Skeletal muscle cell (primary cell): ENCODE results near the gene CDH13.
A peak's percentile ranks its signal among the peaks of the same experiment; 100 is the strongest.

Source experiments
- DNase-seq: peaks from one replicate; pipeline ENCODE4 v3.0.0-alpha.2; 2010; ENCODE audit warnings: low read depth
- H3K4me3 ChIP-seq: 2 replicates; pipeline ENCODE4 v1.5.1; 2011; ENCODE audit warnings: low read depth, mild to moderate bottlenecking, control low read depth, low read length, moderate library complexity

Gene CDH13

DNA sequence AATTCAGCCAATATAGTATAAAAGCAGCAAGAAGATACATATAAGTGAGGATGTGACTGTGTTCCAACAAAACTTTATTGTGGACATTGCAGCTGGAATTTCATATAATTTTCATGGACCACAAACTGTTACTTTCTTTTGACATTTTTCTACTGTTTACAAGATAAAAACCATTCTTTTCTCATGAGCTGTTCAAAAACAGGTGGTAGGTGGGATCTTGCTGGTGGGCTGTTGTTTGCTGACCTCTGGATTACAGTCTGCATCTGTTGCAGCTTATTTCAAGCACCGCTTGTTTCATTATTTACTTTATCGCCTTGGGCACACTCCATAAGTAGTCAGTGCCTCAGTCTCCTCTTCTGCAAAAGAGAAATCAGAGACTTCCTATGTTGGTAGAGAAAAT, 99.5 kb downstream of the CDH13 start:
- DNase-seq, result no peak

DNA sequence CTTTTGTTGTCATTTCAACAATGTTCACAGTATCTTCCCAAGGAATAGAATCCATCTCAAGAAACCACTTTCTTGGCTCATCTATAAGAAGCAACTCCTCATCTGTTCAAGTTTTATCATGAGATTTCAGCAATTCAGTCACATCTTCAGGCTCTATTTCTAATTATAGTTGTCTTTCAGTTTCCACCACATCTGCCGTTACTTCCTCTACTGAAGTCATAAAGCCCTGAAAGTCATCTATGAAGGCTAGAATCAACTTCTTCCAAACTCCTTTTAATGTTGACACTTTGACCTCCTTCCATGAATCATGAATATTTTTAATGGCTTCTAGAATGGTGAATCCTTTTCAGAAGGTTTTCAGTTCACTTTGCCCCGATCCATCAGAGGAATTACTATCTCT, 102.1 kb downstream of the CDH13 start:
- H3K4me3 ChIP-seq, result no peak overlapping the region
- DNase-seq, result no peak

More for the DNA sequence above, 99.5 kb downstream of the CDH13 start:
- no peak overlapping the region for H3K4me3 ChIP-seq

DNA sequence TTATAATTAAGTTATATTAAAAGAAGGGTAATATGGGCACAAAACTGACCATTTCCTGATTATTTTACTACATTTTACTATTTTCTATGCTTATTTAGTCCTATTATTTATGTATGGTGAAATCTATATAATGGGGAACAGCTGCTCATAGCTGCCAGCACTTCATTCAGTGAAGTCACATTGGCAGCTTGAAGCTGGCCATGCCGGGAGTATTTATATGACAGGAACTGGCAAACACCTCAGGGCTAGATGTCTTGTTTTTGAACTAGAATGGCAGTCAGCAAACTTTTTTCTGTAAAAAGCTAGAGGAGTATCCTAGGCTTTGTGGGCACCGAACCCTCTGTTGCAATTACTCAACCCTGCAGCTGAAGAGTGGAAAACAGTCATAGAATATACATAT, 104.1 kb downstream of the CDH13 start:
- DNase-seq, result no peak
- H3K4me3 ChIP-seq, result no peak overlapping the region

DNA sequence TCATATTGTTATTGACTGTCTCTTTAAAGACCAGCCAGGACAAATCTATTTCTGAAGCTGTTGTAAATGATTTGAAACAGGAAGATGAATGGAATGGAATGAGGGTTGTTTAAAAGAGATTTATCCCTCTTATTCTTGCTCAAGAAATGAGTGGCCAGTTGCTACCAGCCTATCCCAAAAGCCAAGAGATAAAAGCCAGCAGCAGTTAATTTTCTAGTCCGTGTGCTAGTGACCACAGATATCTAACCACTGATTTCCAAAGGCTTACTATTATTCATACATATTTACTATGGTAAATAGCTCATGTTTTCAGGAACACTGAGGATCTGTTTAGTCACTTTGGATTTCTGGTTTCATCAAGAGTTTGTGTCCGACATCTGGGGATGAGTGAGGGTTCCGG, 105.7 kb downstream of the CDH13 start:
- no peak overlapping the region for H3K4me3 ChIP-seq
- no peak for DNase-seq

DNA sequence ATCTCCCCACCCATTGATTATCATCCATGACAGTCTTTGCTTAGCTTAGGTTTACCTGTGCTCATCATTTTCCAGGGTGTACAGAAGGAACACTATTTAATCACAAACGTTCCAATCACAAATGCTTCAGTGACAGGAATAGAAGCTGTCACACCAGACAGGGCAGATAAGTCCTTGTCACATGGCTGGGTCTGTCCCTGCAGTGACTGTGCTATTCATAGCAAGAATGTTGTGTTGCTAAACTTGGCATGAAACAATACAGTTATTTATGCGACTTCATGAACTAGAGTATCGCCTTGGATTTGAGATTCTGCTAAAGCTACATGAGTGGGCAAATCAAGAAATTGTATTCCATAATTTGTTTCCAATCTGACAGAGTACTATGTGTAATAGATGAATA, 108.4 kb downstream of the CDH13 start:
- no peak overlapping the region for H3K4me3 ChIP-seq
- DNase-seq, result no peak

DNA sequence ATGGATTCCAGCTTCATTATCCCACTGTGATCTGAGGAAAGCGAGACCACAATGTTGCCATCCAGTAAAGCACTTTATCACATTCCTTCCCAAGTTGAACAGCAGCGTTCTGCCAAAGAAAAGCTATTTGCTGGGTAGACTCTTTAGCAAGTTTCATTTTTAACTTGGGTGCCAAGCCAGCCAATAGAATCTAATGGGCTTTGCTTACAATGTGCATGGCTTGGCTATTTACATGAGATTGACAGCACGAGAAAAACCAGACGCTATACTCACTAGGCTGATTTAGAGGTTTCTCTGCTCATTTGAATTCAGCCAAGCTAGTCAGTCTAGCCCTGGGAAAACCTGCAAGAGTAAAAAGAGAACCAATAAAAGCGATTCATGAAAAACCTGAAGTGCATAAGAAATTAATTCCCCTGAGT, 108.9 kb downstream of the CDH13 start:
- no peak for DNase-seq
- no peak overlapping the region for H3K4me3 ChIP-seq

DNA sequence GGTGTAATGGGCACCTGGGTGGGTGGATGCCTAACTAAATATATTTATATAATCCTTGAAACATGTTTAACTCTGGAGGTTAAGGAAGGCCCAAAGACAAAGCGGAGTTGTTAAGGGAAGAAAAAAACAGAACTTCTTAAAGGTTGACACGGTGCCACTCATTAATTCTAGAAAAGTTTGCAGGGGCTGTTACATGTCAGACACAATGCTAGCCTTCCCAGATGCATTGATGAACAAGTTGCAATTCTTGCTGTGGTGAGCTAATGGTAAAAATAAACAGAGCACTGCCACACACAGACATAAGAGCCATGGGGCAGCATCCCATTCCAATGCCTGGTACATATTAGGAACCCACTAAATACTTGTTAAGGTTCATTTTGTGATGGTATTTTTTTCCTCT, 109.5 kb downstream of the CDH13 start:
- no peak overlapping the region for H3K4me3 ChIP-seq
- no peak for DNase-seq

DNA sequence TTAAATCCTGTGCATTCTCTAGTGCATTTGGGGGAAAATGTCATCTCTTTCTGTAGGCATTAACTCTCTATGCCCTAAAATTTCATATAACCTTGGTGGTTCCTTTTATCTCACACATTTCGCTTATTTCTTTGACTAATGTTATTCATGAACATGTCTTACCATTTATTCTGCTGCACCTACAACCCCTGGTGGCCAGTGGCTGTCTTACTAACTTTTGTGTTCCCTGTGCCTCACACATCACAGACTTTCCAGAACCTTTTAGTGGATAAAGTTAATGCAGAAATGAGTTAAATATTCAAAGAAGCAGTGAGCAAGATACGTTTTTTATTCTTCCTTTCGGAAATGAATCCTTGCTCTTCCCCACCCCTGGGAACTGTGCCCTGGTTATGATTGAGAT, 111.9 kb downstream of the CDH13 start:
- no peak for DNase-seq
- H3K4me3 ChIP-seq, result no peak overlapping the region

DNA sequence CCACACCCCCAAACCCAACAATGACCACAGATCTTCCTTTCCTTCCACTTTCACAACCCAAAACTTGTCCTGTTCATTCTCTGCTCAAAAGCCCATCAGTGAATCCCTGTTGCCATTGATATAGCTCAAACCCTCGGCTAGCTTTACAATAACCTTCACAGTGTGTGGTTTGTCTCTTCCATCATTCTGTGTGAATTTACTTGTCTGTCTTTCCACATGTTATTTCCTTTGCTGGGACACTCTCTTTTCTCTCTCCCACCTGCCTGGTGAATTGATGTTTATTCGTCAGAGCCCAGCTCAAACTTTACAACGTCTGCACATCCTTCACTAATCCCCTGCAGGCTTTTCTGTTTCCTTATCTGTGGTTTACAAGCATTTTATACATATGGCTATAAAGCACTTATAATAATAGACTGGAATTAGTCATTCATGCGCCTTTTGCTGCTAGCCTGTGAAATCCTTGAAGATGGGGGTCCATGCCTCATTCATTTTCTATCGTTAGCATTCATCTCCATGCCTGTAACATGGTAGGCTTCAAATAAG, 114.4 kb downstream of the CDH13 start:
- no peak overlapping the region for H3K4me3 ChIP-seq
- no peak for DNase-seq

DNA sequence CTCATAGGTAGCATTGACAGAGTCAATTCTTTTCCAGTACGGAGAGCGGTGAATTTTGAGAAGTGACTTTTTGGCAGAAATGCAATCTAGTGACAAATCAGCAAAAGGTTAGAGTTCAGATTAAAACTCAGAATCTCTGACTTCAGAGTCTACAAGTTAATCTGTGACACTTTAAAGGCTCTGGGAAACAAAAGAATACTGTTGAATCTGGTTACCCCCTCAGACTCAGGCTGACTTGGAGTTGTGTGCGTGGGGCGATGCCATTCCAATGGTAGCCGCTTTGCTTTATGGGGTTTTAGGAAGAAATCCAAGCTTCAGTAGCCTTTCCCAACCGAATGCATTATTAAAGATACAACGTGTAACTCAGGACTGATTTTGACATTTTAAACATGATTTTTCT, 118.2 kb downstream of the CDH13 start:
- no peak for DNase-seq
- H3K4me3 ChIP-seq, result no peak overlapping the region

DNA sequence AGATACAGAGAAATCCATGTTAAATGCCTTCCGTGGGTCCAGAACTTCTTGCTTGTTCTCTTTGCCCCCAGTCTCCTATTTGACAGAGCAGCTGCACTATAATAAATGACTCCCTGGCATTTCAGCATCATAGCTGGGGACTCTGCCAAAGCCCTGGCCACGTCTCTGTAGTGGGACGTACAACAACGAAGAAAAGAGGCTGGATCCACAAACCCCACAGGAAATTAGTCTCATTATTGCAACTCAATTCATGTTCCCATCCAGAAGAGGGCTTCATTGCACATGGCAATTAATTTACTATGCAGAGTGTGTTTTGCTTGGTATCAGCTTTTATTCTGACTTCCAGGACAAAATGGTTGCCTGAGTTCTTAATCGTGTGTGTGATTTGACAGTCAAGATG, 121.3 kb downstream of the CDH13 start:
- H3K4me3 ChIP-seq, result no peak overlapping the region
- peak; percentile 47 for DNase-seq

DNA sequence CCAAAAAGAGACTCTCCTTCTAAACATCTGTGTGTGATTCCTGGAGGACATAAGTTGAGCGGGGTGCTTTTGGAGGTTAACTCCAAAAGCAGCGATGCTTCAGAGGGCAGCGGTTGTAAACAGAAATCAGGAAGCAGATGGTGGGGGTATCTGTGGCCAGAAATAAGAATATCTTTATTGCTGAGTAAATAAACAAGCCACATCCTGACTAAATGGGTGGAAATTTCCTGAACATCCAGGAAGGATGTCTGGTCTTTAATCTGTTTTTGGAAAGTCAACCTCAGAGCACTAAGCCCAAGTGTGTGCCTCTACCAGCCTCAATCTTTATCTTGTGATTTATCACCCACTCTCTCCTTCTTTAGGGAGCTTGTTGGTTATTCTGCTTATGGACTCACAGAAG, 123.3 kb downstream of the CDH13 start:
- H3K4me3 ChIP-seq, result no peak overlapping the region
- no peak for DNase-seq

DNA sequence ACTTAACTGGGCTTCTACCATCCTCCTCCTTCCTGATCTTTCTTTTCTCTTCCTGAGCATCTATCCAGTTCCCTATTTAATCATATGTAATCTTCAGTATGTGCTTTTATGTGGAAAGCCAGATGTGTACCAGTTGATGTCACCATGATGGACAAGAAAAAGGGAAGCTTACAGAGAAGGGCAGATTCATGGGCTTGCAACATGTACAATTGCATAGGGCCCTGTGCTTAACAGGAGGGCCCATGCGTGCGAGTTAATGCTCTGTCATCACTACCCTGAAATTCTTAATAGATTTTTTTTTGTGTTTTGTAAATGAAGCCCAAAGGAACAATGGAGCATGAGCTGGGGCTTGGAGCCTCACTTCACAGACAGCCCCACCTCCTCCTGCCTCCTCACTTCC, 124.3 kb downstream of the CDH13 start:
- H3K4me3 ChIP-seq, result no peak overlapping the region
- no peak for DNase-seq

DNA sequence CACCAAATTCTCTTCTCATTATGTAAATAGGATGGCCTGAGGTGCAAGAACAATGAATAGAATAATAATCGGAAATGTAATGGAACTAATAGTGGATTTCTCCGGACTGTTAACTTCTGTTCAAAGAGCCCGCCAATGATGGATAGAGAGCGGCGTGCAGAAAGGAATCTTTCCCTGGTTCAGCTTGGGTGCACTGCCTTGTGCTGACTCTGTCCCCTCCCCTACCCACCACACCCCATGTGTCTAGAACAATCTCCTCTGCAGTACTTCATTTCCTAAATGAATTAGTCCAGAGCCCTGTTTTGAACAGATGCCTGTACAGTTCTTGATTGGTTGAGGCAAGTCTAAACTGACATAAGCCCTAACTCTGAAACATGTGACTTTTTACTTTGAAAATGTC, 125.4 kb downstream of the CDH13 start:
- no peak overlapping the region for H3K4me3 ChIP-seq
- no peak for DNase-seq

DNA sequence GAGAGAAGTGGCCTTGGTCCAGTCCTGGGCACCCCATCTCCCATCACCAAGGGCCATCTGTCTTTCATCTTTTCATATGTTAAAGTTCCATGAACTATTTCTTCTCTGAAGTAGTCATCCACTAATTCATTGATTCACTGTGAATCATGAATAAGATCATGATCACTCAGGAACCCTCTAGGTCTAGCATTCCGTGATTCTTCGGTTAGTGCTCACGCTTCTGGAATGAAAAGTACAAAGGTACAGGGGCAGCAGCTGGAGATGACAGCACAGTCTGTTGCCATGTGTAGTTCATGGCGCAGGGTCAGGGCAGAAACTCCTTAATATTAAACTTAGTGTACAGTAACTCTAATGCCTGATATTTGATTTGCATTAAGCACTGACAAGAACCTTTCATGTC, 127.1 kb downstream of the CDH13 start:
- no peak overlapping the region for H3K4me3 ChIP-seq
- DNase-seq, result no peak

DNA sequence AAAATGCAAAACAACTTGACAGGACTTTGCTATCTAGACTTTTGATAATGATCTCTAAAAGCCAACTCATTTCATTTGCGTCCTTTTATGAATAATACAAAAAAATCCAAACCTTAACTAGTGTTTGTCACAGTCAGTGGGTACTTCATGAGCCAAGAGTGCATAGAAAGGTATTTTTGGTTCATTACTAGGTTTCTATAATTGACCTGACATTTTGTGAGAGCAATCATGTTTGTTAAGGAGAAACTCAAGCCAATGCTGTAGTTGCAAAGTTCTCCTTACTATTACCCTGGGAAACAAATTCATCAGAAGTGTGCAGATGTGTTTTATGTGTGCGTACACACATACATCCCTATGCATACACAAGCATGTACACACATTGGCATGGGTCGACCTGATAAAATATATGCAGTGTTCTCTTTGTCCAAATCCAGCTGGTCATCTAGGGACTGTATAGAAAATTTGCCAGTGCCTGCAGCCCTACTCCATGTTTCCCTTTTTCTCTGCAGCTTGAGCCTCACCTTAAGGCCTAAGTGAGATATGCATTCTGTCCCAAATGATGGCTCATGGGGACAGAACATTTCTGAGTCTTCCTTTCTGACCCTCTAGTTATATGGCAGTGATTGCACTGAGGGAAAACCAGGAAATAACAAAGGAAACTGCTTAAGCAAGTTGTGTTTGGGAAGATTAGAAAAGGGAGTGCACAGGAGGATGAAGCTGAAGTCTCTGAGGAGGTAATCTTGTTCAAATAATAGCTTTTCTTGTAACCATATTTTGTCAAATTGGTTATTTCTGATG, 128.1 kb downstream of the CDH13 start:
- DNase-seq, result no peak
- no peak overlapping the region for H3K4me3 ChIP-seq

DNA sequence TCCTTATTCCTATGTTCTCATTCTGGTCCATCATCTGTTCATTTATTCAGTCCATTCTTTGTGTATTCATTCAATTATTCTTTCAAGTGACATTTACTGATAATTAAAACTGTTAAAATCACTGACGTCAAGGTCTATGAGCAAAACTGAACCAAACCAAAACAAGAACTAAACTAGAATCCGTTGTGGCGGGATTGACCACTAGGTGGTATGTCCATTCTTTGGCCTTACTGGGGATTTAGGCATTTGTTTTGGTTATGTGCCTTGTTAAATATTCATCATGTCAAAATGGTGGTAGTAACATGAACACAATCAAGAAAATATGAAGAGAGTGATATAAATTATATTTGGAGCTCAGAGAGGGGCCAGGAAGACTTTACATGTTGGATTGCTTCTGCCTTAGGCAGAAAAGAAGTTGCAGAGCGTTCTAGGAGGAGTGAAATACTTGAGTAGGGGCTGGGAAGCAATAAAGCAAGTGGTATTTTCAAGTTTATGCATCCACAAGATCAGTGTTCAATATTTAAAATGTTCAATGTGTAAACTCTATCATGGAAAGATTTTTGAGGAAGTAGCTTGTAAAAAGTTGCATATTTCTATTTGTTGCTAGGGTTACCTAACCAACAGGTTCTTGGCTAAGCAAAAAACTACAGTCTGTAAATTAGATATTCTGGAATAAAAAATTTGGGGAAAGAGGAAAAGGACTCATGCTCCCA, 129.0 kb downstream of the CDH13 start:
- no peak for DNase-seq

DNA sequence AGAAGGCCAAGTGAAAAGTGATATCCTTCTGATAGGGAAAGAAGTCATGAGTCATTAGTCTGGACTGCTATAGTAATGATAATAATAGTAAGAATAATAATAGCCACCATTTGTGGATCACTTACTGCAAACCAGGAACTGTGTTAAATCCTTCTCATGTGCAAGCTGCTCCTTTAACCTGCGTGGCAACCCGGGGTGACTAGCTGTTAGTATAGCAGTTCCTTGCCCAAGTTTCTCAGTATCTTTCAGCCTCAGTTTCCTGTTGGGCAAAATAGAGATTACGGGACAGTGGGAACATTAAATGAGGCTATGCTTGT, 129.5 kb downstream of the CDH13 start:
- H3K4me3 ChIP-seq, result no peak overlapping the region
- no peak for DNase-seq

More for the DNA sequence above, 129.0 kb downstream of the CDH13 start:
- no peak overlapping the region for H3K4me3 ChIP-seq

DNA sequence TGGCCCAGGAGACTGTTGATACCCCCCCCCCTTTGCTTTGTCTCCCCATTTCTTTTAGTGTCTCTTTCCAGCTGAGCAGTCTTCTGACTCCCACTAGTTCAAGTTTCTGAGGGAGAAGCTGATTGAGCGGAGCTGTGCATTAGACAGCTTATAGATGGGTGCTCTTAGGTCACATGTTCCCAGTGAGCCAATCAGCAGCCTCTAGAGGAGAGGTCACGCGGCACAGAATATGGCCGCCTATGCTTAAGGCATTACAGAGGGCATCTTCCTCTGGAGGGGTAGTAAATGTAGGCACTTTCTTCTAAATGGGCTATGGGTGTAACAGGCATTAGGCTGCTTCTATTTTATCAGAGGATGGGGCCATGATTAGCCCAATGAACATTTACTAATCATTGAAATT, 131.6 kb downstream of the CDH13 start:
- no peak for DNase-seq
- H3K4me3 ChIP-seq, result no peak overlapping the region

DNA sequence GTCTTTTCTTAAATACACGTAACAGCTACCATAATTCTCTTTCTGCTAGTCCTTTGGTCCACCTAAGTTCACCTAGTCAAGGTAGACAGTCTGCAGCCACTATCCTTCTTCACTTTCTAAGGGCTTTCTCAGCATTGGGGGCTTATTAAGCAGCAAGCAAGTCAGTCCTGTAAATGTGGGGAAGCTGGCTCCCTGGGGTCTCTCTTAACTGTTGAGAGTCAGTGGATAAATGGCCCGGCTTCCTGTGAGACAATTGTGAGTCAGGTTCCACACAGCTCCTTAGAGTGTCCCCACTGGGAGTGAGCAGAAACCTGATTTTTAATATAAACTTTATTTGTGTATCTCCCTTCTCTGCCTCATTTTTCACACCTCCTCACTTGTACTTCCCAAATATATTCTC, 132.1 kb downstream of the CDH13 start:
- no peak for DNase-seq
- no peak overlapping the region for H3K4me3 ChIP-seq

DNA sequence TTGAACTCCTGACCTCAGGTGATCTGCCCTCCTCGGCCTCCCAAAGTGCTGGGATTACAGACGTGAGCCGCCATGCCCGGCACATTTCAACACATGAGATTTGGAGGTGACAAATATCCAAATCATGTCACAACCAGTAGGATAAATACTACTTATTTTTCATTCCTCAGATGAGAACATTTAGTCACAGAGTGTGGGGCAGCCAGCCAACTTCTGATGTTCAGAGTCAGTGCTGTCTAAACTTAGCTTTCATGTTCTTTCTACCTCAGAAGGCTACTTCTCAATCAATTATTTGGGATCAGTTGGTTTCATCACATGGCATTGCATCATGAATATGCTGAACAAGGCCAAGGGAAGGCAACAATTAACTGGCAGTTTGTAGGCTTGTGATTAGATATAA, 134.5 kb downstream of the CDH13 start:
- no peak overlapping the region for H3K4me3 ChIP-seq
- peak; percentile 78 for DNase-seq
